Fibroblast of skin of right quadriceps (primary cell): ENCODE measurements around the gene ZBTB8OS.
A peak's percentile ranks its signal among the peaks of the same experiment; 100 is the strongest.
"Not testable (repeated sequence)": the region's sequence is repeated elsewhere in the genome, so short reads cannot be mapped to it uniquely, and the experiment has no call there.

Source experiments
- DNase-seq: peaks from one replicate; pipeline ENCODE4 v3.0.0-alpha.2; 2013

Gene ZBTB8OS

GRCh38 chr1:32650248-32650751, at the start of gene ZBTB8OS:
Gene ZBTB8OS, minus strand, starts transcription at chr1:32650550. Its CDS starts 21 bp downstream, at chr1:32650529.
- peak; percentile 93 for DNase-seq

DNA sequence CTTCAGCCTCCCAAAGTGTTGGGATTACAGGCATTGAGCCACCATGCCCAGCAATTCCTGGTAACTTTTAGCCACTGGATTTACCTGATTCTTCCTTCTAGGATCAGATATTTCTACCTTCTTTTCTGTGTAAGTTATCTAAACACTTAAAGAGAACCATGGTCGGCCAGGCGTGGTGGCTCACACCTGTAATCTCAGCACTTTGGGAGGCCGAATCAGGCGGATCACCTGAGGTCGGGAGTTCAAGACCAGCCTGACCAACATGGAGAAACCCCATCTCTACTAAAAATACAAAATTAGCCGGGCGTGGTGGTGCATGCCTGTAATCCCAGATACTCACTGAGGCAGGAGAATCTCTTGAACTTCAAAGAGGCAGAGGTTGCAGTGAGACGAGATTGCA, 46.6 kb upstream of the ZBTB8OS start:
- not testable (repeated sequence) for DNase-seq

DNA sequence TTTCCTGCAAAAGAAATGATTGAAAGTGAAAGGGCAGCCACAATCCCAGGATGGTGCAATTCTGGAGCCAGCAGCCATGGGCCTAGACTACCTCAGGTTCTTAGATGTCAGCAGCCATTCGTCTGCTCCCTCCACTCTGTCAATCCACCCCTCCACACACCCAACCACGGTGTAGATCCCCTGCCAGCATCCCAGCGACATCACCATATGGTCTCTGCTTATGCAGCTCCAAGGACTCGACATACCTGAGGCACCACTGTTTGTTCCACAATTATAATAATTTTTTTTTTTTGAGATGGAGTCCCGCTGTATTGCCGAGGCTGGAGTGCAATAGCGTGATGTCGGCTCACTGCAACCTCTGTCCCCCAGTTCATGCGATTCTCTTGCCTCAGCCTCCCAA, 45.7 kb upstream of the ZBTB8OS start:
- DNase-seq = no peak

DNA sequence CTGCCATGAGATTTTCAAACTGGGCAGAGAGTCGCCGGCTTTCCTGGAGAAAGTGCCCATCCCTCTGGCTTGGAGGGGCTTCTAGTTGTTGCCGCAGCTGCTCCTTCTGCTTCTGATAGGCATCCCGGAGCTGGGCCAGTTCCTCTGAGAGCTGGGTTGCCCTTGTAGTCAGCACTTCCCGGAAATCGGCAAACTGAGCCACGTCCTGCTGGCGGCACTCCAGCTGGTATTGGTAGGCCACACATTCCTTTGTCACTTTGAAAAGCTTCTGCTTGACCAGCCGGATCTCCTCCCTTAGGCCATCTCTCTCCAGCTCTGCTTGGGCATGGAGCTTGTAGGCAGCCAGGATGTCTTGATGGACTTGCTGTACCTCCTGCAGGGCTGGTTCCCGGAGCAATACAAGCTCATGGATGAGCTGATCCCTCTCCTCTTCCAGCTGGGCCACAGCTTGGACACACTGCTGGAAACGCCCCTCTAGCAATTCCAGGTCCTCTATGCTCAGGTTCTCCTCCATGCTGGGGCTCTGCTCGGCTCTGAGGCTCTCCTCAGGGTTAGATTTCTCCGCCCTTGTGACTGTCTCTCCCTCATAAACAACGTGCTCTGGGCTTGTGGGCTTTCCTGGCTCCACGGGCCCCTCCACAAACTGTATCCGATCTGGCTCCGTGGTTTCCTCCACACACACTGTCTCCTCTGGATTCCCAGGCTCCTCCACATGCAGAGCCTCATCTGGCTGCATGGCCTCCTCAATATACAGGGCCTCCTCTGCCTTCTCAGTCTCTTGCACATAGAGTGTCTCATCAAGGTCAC, 45.0 kb upstream of the ZBTB8OS start:
- peak; percentile 53 for DNase-seq

GRCh38 chr1:32693455-32694174, 43.3 kb upstream of the ZBTB8OS start:
- DNase-seq = no peak

GRCh38 chr1:32686387-32686786, 36.0 kb upstream of the ZBTB8OS start:
- DNase-seq = no peak

DNA sequence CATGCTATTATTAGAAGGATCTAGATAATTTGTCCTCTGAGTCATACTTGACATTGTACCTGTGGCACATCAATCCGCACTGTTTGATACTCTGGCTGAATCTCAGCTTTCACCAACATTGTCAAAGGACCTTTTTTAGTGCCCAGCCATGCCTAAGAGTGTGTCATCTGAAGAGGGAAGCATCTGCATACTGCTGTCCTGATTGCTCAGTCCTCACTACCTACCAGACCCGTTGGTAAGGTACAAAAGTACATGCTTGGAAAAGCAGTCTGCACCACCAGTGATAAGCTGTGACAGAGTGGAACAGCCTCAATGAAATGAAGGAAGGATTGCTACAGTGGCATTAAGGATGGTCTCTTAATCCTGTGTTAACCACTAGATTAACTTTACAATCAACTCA, 35.1 kb upstream of the ZBTB8OS start:
- DNase-seq = no peak

- peak; percentile 21 for DNase-seq
Observed at GRCh38 chr1:32684167-32684811, 33.9 kb upstream of the ZBTB8OS start.

DNA sequence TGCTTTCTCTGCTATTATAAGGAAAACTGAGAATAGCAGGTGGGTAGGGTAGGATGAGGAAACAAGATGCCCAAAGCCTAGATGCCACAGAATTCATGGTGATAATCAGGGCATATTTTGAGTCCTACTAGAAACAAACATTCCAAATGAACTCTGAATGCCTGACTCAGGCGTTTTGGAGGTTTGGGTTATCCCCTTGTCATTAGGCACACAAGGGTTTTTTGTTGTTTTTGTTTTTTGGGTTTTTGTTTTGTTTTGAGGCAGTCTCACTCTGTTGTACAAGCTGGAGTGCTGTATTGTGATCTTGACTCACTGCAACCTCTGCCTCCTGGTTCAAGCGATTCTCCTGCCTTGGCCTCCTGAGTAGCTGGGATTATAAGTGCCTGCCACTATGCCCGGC, 33.0 kb upstream of the ZBTB8OS start:
- DNase-seq = no peak

DNA sequence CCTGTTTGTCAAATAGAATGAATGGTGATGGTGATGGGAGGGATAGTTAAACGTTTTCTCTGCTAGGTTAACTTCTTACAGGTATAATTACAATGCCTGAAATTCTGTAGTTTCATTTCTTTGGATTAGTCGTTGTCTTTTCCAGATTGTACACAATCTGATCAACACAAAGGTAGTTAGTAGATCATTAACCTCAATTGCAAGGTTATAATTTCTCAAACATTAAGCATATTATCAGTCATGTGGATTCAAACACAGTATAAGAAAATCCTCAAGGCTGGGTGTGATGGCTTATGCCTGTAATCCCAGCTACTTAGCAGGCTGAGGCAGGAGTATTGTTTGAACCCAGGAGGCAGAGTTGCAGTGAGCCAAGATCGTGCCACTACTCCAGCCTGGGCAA, 31.6 kb upstream of the ZBTB8OS start:
- no peak for DNase-seq

DNA sequence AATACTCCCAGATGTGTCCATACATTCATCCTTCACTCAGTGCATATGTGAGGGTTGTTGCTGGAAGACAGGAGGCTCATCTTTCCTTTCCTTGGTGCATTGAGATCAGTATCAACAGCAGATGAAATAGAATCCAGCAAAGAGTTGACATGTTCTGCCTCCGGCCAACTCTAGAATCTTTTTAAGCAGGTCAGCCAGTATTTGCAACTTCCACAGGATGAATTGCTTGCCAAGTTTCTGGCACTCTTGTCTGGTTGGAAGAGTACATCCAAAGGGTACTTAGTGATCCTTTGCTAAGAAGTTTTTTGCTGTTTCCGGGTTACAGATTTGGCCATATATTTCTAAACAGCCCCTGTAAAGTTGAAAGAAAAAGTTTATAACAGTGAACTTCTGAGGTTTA, 31.2 kb upstream of the ZBTB8OS start:
- no peak for DNase-seq

DNA sequence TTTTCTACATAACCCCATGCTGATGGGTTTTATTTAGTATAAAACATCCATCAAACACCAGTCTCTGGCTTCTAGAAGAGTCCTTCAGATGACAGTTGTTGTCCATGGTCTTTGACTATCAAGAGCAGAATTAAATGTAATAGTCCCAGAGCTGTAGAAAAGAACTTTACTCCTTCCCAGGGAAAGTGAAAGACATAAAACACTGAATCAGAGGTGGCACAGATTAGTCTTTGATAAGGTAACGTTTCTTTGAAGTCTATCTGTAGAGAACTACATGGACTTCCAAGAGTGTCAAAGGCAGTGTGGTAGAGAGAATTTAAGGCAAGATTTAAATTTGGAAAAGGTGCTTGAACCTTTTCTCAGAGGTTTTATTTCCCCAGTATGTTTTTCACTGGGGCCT, 30.3 kb upstream of the ZBTB8OS start:
- no peak for DNase-seq

- DNase-seq = not testable (repeated sequence)
Observed at GRCh38 chr1:32679993-32680392, 29.6 kb upstream of the ZBTB8OS start.

- DNase-seq = no peak
Observed at GRCh38 chr1:32676945-32677344, 26.6 kb upstream of the ZBTB8OS start.

GRCh38 chr1:32668716-32669115, 18.4 kb upstream of the ZBTB8OS start:
- not testable (repeated sequence) for DNase-seq

DNA sequence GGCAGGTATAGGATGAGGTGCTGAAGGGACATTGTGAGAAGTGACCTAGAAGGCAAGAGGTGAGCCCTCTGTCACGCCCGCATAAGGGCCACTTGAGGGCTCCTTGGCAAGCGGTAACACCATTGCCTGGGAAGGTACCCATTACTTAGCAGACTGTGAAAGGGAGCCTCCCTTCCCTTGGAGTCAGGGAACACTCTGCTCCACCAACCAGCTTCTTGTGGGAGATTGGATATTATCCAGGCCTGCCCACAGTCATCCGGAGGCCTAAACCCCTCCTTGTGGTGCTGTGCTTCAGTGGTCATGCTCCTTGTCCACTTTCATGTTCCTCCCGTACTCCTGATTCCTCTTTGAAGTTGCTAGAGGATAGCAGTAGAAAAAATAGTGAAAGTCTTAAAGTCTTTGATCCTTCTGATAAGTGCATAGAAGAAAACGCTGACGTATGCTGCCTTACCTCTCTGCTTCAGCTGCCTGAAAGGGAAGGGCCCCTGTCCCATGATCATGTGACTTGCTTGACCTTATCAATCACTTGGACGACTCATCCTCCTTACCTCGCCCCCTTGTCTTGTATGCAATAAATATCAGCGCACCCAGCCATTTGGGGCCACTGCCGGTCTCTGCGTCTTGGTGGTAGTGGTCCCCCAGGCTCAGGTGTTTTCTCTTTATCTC, 16.7 kb upstream of the ZBTB8OS start:
- DNase-seq = no peak

- no peak for DNase-seq
Observed at GRCh38 chr1:32665915-32666314, 15.6 kb upstream of the ZBTB8OS start.

- no peak for DNase-seq
Observed at GRCh38 chr1:32659581-32659980, 9.2 kb upstream of the ZBTB8OS start.

DNA sequence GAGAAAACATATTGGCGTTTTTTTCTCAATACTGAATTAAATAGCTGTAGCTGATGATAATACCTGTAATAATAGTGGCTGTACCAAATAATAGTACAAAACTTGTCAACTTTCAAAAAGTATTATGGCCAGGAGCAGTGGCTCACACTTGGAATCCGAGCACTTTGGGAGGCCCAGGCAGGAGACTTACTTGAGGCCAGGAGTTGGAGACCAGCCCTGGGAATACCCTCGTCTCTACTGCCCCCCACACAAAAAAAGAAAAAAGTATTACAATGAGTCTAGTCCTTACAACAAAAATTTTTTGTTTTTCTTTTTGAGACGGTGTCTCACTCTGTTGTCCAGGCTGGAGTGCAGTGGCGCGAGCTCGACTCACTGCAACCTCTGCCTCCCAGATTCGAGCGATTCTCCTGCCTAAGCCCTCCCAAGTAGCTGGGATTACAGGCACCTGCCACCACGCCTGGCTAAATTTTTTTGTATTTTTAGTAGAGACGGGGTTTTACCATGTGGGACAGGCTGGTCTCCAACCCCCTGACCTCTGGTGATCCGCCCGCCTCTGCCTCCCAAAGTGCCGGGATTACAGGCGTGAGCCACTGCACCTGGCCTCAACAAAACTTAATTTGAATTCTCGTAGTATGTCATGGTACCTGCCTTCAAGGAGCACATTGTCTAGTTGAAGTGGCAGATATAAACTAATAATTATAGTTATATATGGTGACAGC, 2.1 kb upstream of the ZBTB8OS start:
- DNase-seq = no peak

GRCh38 chr1:32651461-32652073, 1.2 kb upstream of the ZBTB8OS start:
- no peak for DNase-seq

GRCh38 chr1:32650752-32651460, 556 bp upstream of the ZBTB8OS start, which contains the start of gene RBBP4:
Gene RBBP4, plus strand, starts transcription at chr1:32651208. Its CDS starts 99 bp downstream, at chr1:32651307.
- DNase-seq = peak; percentile 98
